ENCODE measurements around the gene COL4A1.

Gene COL4A1

DNA sequence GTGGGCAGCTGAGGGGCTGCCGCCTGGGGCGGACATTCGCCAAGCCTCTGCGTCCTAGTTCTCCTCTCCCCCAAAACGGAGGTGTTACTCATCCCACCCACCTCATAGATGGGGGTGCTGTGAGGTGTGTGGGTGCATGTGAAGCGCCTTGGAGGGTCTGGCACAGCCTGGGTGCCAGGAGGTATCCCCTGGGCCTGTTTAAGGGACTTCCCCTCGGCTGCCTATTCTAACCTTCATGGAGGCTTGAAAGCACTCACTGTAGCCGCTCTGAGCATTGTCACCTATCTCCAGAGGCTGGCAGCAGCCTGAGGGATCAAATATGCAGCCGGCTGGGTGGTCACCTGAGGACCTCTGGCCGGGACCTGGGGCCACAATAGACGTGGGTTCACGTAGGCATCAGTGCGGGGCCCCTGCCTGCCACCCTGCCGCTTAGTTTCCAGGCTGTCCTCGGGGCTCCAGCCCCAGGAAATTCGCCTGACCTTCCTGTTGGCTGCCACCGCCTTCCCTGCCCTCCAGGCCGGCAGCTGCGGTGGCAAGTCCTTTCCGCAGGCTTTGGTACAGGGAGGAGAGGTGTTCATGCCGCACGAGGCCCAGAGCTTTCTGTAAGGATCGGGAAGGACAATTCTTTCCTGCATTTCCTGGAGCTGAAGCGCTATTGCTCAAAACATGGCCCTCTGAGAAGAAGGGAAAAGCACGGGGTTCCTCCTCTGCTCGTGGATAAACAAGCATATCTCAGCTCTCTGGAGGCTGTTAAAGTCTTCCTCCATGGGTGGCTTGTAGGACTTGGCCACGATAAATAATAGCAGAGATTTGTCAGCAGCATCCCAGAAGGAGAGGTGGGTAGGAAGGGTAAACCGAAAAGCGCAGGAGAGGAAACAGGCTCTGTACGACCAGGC lies 4.7 kb upstream of the COL4A1 start:
- FAIRE-seq (no peak), DNase-seq (ENCODE audit: insufficient read length, low spot score) (no peak)

DNA sequence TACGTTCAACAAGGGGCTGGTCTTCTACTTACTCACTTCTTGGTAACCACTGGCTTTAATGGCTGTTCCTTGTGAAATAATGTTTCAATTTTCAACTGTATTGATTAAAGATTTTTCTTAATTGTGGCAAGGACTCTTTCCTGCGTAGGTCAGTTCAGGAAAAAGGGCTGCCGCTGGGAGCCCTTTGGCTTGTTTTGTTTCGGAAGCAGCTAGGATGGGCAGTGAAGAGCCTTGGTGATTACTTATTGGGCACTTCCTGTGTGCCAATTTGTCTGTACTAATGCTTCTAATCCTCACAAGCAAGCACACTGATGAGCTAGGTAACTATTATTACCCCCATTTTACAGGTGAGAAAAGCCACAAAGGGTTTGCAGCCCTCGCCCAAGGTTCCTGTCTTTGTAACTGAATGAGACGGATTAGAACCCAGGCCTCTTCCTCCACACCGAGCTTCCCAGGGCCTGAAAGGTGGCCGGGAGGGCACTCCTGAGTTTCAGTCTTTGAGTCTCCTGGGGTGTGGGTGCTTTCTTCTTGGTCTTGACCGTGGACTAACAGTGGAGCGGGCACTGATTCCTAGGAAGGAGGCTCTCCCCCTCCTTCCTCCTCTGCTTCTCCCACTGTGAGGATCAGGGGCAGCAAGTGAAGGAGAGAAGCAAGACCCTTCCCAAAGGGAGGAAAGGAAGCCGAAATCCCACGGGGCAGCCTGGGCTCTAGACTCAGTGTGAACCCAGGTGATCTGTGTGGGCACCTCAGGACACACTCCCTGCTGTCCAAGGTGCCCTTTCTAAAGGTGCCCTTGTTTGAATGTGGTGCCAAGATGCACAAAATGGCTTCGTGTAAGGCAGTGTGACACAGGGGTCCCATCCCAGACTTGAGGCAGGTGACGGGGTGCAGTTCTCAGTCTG lies 3.8 kb upstream of the COL4A1 start:
- DNase-seq (ENCODE audit: insufficient read length, low spot score) (no peak), FAIRE-seq (no peak)

DNA sequence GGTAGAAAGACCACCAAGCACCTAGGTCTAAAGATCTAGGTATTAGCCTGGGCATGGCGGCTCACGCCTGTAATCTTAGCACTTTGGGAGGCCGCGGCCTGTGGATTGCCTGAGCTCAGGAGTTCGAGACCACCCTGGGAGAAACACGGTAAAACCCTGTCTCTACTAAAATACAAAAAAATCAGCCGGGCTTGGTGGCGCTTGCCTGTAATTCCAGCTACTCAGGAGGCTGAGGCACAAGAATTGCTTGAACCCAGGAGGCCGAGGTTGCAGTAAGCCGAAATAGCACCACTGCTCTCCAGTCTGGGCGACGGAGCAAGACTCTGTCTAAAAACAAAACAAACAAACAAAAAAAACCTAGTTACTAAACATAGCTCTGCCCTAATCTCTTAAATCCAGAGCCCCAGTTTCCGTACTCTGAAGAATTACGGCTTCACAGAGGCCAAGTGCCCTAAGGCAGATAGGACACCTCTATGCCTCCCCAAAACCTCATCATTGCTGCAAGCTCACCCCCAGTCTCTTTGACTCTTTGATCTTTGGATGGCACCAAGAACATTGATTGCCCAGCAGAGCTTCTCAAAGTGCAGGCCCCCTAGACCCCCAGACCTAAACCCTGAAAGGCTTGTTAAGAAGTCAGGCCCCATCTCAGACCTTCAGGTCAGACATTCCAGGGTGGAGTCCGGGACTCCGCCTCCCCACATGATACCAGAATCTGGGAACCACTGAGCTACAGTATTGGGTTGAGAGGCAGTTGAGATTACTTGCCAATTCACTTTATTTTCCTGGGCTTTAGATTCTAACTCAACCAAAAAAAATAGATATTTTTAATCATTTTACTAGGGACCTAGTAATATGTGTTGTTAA lies 2.9 kb upstream of the COL4A1 start:
- no peak for FAIRE-seq

DNA sequence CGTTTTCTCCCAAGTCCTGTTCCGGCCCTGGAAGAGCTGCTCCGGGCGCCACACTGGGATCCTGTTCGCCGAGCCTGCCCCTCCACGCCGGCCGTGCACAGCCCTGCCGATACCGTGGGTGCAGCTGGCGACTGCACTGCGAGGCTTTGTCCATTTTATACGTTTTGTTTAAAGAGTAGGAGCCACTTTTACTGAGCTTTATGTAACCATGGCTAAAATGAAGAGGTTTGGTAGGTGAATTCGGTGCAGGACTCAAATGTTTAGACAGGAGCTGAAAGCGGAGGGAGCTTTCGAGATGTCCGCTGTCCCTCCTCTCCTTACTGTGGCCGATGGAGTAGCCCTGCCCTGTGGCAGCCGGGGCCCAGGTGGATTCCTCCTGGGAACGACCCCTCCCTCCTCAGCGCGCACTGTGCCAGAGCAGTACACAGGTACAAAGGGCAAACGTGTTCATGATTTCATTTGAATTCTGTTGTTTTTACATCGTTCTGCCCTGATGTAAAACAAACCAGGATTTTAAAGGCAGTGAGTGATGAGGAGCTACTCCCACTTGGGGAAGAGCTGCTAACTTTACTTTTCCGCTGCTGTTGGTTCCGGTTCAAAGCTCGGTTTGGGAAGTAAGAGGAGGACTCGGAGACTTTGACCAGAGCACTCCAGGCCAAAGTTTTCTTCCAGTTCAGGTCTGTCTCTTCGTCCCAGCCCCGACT lies 1.9 kb upstream of the COL4A1 start:
- DNase-seq (ENCODE audit: insufficient read length, low spot score) (no peak), FAIRE-seq (no peak)

More for the DNA sequence above, 2.9 kb upstream of the COL4A1 start:
- DNase-seq (ENCODE audit: insufficient read length, low spot score): no peak

DNA sequence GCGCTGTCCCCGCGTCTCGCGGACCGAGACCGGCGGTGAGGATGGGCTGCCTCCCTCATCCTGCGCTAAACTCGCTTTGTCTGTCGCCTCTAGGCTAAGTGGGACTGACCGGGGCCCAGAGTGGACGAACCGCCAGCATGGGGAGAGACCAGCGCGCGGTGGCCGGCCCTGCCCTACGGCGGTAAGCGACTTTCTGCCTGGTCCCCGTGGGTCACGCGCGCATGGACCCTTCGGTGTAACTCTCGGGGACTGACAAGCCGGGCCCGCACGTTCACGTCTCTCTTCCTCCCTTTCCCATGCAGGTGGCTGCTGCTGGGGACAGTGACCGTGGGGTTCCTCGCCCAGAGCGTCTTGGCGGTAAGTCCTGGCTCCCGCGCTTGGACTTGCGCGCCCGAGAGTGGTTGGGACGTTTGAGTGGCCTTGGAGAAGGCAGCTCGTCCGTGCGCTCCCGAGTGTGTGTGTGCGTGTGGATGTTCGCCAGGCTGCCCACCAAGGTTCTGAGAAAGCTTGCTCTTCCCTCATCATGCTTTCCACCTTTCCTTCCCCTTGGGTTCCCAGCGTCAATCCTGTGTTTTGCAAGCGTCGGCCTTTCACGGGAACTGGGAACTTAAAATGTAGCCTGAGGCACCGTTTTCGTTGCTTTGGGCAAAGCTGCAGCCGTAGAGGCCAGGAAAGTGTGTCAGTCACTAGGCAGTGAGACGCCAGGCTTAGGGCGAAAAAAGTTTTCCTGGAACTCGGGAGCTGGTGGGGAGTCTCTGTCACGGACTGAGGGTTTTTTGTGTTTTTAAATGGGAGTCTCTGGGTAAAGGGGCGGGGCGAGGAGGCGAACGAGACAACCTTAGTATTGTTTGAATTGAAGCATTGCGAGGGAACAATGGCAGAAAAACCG lies 1.1 kb upstream of the COL4A1 start:
- FAIRE-seq: peak; percentile 16
- DNase-seq (ENCODE audit: insufficient read length, low spot score): no peak

DNA sequence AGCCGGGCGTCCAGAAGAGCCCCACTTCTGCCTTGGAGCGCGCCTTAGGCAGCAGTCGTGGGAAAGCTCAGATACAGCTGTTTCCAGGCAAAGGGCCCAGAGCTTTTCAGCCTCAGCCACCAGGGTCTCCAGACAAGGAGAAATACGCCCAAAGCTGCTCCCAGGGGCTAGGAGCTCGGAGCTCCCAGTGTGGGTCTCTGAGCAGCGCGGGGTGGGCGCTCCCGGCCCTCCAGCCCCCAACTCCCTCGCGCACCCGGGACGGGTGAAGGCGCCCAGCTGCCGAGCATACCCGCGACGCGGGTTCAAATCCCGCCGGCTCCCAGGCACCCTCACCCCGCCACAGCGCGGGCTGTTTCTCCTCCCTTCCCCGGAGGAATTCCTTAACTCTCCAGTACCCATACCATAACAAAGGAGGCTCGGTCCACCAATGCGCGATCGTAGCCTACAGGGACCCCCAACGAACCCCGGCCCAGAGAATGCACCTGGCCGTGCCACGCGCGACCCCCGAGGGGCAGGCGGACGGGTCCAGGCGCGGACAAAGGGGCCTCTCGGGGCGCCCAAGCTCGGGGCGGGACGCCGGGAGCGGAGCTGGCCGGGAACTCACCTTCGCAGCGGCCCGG lies 507 bp downstream of the COL4A1 start:
- FAIRE-seq: no peak
- DNase-seq (ENCODE audit: insufficient read length, low spot score): no peak

DNA sequence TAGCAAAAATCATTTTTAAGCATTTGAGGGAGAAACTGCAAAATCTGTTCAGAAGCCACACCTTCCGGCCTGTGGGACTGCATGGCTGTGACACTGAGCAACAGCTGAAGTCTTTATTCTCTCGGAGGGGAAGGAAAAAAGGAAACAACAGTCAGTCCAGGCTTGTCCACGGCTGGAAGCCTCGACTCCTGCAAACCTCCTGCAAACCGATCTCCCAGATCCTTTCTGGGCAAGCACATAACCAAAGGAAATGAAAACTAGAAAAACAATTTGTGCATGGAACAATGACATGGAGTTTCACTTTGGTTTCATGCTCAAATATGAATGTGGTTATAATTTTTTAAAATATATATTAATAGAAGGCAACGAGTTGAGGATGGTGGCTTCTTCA lies 1.0 kb downstream of the COL4A1 start:
- FAIRE-seq (no peak), DNase-seq (ENCODE audit: insufficient read length, low spot score) (no peak)

DNA sequence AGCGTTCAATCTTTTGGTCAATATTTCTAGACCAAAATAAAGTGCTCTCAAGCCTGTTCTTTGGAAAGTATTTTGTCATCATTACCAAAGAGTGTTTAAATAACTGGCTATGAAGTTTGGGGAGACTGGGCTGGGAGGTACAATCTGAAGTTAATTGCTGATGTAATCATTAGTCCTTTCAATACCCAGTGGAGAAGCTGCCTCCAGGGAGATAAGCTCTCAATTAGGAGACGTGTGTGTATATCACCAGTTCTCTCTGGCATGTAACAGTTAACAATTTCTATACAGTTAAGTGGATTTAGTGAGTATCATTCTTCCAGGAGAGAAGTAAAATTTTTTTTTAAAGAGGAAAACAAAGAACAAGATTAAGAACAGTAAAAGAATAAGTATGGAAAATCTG lies 1.4 kb downstream of the COL4A1 start:
- FAIRE-seq: no peak

DNA sequence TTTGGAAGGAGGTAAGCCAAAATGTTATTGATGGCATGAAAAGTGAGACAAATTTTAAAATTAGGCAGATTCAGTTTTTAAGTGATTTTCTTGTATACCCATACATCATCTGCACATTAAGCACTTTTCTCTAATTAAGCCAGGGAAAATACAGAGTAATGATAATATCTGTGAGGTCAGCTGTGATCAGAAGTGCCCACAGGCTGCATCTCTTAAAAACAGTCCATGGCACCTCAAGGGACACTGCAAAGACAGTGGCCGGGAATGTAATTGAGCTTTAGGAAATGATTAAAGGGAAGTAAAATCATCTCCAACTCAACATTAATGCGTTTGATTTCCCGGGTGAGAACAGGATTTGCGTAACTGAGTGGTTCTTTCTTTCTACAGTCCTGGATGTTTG lies 2.0 kb downstream of the COL4A1 start:
- FAIRE-seq (no peak), DNase-seq (ENCODE audit: insufficient read length, low spot score) (no peak)

More for the DNA sequence above, 1.4 kb downstream of the COL4A1 start:
- DNase-seq (ENCODE audit: insufficient read length, low spot score): no peak

DNA sequence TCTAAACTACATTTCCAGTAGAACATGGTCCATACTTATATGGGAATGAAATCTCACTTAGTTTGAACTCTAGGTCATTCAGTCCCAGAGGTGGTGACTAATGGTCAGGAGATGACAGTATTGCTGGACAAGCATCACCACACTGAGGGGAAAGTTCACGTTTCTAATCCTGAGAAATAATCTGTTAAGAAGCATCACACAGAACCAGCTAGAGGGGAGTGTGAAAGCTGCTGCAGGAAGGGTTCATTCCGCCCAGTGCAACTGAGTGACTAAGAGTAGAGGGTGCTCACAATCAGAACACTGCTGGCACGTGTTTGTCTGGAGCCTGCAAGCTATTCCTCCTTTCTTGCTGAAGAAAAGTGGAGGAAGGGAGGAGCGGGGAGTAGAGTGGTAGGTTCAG lies 2.7 kb downstream of the COL4A1 start:
- DNase-seq (ENCODE audit: insufficient read length, low spot score) (no peak), FAIRE-seq (no peak)

DNA sequence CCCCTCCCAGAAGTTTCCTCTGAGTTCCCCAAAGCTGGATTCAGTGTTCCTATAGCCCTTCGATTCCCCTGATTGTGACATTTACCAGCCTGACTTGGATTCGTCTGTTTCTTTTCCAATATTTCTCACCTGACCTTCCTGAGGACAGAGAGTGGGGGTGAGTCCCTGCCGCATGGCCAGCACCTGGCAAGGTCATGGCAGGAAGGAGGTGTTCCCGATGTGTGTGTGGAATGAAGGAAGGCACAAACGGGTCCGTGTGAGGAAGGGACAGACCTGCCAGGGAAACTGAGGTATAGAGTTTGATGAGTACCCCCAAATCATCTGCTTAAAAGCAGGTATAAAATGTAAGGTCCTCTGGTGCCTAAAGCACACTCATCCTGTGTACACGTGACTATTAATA lies 3.3 kb downstream of the COL4A1 start:
- DNase-seq (ENCODE audit: insufficient read length, low spot score): no peak
- FAIRE-seq: no peak

DNA sequence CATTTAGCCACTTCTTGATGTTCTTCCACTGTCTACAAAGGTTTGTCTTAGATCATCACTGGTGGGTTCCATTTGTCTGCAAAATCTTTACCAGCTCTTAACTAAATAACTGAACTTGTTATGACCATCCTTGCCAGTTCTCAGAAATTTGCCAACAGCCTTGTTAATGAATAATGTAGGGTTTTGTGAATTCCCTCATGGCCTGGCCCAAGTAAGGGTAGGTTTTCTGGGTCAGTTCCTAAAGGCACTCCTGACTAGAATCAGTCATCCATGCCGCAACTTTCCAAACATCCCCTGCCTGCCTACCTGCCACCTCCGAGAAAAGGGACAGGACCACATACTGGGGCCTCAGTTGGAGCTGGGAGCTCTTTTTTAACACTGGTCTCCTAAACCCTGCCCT lies 4.0 kb downstream of the COL4A1 start:
- DNase-seq (ENCODE audit: insufficient read length, low spot score) (no peak), FAIRE-seq (no peak)

DNA sequence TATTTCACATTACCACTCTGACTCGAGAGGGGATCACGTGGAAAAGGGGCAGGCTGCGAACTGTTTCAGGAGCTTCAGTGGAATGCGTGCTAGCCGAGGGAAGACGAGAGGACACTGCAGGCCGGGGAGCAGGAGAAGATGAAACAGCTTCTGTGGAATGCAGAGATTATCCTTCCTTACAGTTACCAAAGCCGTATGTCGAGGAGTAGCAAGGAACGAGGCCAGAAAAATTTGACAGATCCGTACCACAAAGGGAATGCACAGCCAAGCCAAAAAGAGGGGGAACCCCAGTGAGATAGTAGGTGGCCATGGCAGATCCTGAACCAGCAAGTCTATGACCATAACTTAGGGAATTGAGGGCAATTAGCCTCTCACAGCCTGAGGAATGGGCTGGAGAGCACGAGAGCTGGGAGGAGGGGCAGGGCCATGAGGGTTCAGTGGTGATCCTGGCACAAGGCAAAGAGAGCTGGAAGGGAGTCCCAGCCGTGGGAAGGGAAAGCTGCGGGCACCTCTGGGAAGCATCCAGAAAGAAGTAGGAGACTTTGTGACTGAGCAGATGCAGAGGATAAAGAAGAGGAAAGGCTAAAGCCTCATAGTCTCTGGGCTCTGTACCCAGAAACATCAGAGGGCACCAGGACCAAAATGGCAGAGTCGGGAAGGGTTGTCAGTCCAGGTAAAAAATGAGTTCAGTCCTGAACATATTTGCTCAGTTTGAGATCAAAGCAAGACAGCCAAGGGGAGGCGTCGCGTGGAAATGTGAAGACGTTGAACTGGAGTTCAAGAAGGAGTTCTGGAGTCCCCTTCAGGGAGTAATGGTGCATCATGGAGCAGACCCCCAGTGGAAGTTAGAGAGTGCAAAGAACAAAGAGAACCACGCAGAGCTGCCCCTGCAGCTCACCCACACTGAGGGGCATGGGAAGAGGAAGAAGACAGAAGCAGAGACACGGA lies 5.1 kb downstream of the COL4A1 start:
- FAIRE-seq: no peak
- peak; percentile 57 for DNase-seq (ENCODE audit: insufficient read length, low spot score)

DNA sequence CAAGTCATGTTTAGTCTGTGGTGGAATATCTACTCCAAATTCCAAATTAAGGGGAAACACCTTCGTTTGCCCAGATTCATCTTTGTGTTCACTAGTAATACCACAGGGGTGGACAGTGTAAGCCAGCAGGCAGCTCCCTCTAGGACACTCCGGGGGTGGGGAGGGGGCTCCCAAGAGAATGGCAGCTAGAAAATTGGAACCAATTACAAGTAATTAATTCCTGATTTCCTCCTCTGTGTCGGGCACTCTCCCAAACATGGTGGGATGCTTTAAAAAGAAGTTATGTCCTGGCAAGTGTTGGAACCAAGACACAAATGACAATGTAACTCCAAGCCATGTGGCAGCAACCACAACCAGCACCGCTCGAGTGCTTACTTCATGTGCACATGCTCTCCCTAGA lies 5.9 kb downstream of the COL4A1 start:
- FAIRE-seq (no peak), DNase-seq (ENCODE audit: insufficient read length, low spot score) (no peak)

DNA sequence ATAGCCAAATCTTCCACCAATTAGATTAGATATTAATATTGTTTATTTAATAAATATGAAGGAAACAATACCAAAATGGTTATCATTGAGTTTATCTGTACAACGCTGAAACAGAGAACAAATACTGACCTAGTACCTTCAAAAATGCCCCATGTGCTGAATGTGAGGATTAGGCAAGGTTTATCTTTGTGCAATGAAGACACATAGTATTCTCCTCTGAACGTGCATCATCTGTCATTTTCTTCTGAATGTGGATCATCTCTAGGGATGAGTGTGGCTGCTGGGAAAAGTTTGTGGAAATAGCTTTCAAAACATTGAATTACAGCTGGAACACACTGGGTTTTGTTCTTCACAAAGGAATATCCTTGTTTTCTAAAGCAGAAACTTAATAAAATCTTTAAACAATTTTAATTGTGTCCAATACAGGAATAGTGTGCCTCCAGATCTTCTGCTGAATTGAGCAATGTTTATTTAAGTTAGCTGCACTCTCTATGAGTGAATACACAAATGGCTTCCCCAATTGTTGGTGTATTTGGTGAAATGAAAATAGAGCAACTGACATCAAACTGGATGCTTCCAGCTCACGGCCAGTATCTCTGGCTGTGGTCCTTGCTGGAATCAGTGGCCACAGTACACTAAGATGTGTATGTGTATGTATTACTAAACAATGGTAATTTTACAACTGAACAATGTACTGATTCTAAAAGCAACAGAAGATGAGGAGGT lies 6.7 kb downstream of the COL4A1 start:
- no peak for DNase-seq (ENCODE audit: insufficient read length, low spot score)
- FAIRE-seq: no peak

DNA sequence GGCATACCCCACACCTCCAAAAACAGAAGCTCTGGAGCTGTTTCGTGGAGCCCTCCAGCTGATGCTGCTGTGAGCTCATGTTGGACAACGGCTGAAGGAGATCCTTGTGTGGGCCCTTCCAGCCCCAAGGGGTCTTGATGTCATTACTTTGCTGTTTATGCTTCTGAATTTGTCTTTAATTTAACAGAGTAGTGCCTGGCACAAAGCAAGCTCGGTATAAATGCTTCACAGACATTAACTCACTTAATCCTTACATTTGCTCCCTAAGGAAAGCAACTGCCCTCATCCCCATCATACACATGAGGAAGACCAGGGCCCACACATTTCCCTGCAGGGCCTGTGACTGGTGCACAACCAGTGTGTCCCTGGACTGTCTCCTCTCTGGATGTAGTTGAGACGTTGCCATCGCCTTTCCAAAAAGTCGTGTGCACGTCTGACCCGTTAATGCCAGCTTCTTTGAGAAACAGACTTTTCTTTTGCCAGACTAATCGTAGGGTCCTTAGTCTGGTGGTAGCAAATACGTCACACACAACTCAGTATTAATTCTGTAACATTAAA lies 7.6 kb downstream of the COL4A1 start:
- no peak for DNase-seq (ENCODE audit: insufficient read length, low spot score)
- no peak for FAIRE-seq
